ENCODE data around the gene SRSF10.
"Not testable (repeated sequence)": the region's sequence is repeated elsewhere in the genome, so short reads cannot be mapped to it uniquely, and the experiment has no call there.

Gene SRSF10

GRCh38 chr1:24012878-24013277, 32.8 kb upstream of the SRSF10 start:
- not testable (repeated sequence) for H3K27me3 ChIP-seq (ENCODE audit: control insufficient read depth in 1 of 2, insufficient read depth in 2 of 2, low read length in 2 of 2); H3K36me3 ChIP-seq (ENCODE audit: control insufficient read depth in 1 of 2, insufficient read depth in 2 of 2, low read length in 2 of 2); H3K4me3 ChIP-seq (ENCODE audit: low read depth in 1 of 2, low read length in 2 of 2); H3K9ac ChIP-seq (ENCODE audit: low read depth in 1 of 2, low read length in 2 of 2); H3K9me3 ChIP-seq (ENCODE audit: control insufficient read depth in 1 of 2, low read length in 2 of 2); H3K27ac ChIP-seq (ENCODE audit: low read depth, low read length)
- H3K4me1 ChIP-seq (ENCODE audit: control insufficient read depth in 1 of 2, insufficient read depth in 2 of 2, low read length in 2 of 2) = peaks cover 4 to 26% of the 10 kb centered on the region in 2 donors

GRCh38 chr1:24010650-24011049, 30.5 kb upstream of the SRSF10 start:
- Histone ChIP-seq H3K9ac (ENCODE audit: low read depth in 1 of 2, low read length in 2 of 2) (no peak overlapping the region), H3K4me1 (ENCODE audit: control insufficient read depth in 1 of 2, insufficient read depth in 2 of 2, low read length in 2 of 2) (peaks cover 4 to 15% of the 10 kb centered on the region in 2 donors), H3K27me3 (ENCODE audit: control insufficient read depth in 1 of 2, insufficient read depth in 2 of 2, low read length in 2 of 2) (no peaks in the 10 kb centered on the region), H3K9me3 (ENCODE audit: control insufficient read depth in 1 of 2, low read length in 2 of 2) (no peaks in the 10 kb centered on the region), H3K4me3 (ENCODE audit: low read depth in 1 of 2, low read length in 2 of 2) (no peak overlapping the region), H3K27ac (ENCODE audit: low read depth, low read length) (no peak overlapping the region), H3K36me3 (ENCODE audit: control insufficient read depth in 1 of 2, insufficient read depth in 2 of 2, low read length in 2 of 2) (no peaks in the 10 kb centered on the region)

GRCh38 chr1:24009406-24009805, 29.3 kb upstream of the SRSF10 start:
- H3K9me3 ChIP-seq (ENCODE audit: control insufficient read depth in 1 of 2, low read length in 2 of 2) = no peaks in the 10 kb centered on the region
- no peak overlapping the region for H3K9ac ChIP-seq (ENCODE audit: low read depth in 1 of 2, low read length in 2 of 2)
- no peak overlapping the region for H3K27ac ChIP-seq (ENCODE audit: low read depth, low read length)
- H3K36me3 ChIP-seq (ENCODE audit: control insufficient read depth in 1 of 2, insufficient read depth in 2 of 2, low read length in 2 of 2) = no peaks in the 10 kb centered on the region
- H3K27me3 ChIP-seq (ENCODE audit: control insufficient read depth in 1 of 2, insufficient read depth in 2 of 2, low read length in 2 of 2) = no peaks in the 10 kb centered on the region
- peaks cover 4 to 9% of the 10 kb centered on the region in 2 donors for H3K4me1 ChIP-seq (ENCODE audit: control insufficient read depth in 1 of 2, insufficient read depth in 2 of 2, low read length in 2 of 2)
- H3K4me3 ChIP-seq (ENCODE audit: low read depth in 1 of 2, low read length in 2 of 2) = no peak overlapping the region

- not testable (repeated sequence) for H3K9ac ChIP-seq (ENCODE audit: low read depth in 1 of 2, low read length in 2 of 2); H3K27ac ChIP-seq (ENCODE audit: low read depth, low read length); H3K4me1 ChIP-seq (ENCODE audit: control insufficient read depth in 1 of 2, insufficient read depth in 2 of 2, low read length in 2 of 2); H3K27me3 ChIP-seq (ENCODE audit: control insufficient read depth in 1 of 2, insufficient read depth in 2 of 2, low read length in 2 of 2); H3K36me3 ChIP-seq (ENCODE audit: control insufficient read depth in 1 of 2, insufficient read depth in 2 of 2, low read length in 2 of 2); H3K9me3 ChIP-seq (ENCODE audit: control insufficient read depth in 1 of 2, low read length in 2 of 2); H3K4me3 ChIP-seq (ENCODE audit: low read depth in 1 of 2, low read length in 2 of 2)
These were observed 28.6 kb upstream of the SRSF10 start for GRCh38 chr1:24008574-24009184.

GRCh38 chr1:24007079-24007478, 27.0 kb upstream of the SRSF10 start:
- H3K4me3 ChIP-seq (ENCODE audit: low read depth in 1 of 2, low read length in 2 of 2) = no peak overlapping the region
- H3K36me3 ChIP-seq (ENCODE audit: control insufficient read depth in 1 of 2, insufficient read depth in 2 of 2, low read length in 2 of 2) = no peaks in the 10 kb centered on the region
- H3K27ac ChIP-seq (ENCODE audit: low read depth, low read length) = no peak overlapping the region
- no peak overlapping the region for H3K9ac ChIP-seq (ENCODE audit: low read depth in 1 of 2, low read length in 2 of 2)
- H3K4me1 ChIP-seq (ENCODE audit: control insufficient read depth in 1 of 2, insufficient read depth in 2 of 2, low read length in 2 of 2) = peaks cover 4 to 9% of the 10 kb centered on the region in 2 donors
- no peaks in the 10 kb centered on the region for H3K27me3 ChIP-seq (ENCODE audit: control insufficient read depth in 1 of 2, insufficient read depth in 2 of 2, low read length in 2 of 2)
- no peaks in the 10 kb centered on the region for H3K9me3 ChIP-seq (ENCODE audit: control insufficient read depth in 1 of 2, low read length in 2 of 2)

GRCh38 chr1:24005163-24005562, 25.0 kb upstream of the SRSF10 start:
- Histone ChIP-seq H3K27me3 (ENCODE audit: control insufficient read depth in 1 of 2, insufficient read depth in 2 of 2, low read length in 2 of 2) (no peaks in the 10 kb centered on the region), H3K4me3 (ENCODE audit: low read depth in 1 of 2, low read length in 2 of 2) (no peak overlapping the region), H3K36me3 (ENCODE audit: control insufficient read depth in 1 of 2, insufficient read depth in 2 of 2, low read length in 2 of 2) (no peaks in the 10 kb centered on the region), H3K27ac (ENCODE audit: low read depth, low read length) (no peak overlapping the region), H3K9me3 (ENCODE audit: control insufficient read depth in 1 of 2, low read length in 2 of 2) (no peaks in the 10 kb centered on the region), H3K9ac (ENCODE audit: low read depth in 1 of 2, low read length in 2 of 2) (no peak overlapping the region), H3K4me1 (ENCODE audit: control insufficient read depth in 1 of 2, insufficient read depth in 2 of 2, low read length in 2 of 2) (peaks cover 0 to 3% of the 10 kb centered on the region in 2 donors)

GRCh38 chr1:24004132-24004531, 24.0 kb upstream of the SRSF10 start:
- H3K27ac ChIP-seq (ENCODE audit: low read depth, low read length) = no peak overlapping the region
- H3K9ac ChIP-seq (ENCODE audit: low read depth in 1 of 2, low read length in 2 of 2) = no peak overlapping the region
- no peaks in the 10 kb centered on the region for H3K27me3 ChIP-seq (ENCODE audit: control insufficient read depth in 1 of 2, insufficient read depth in 2 of 2, low read length in 2 of 2)
- no peaks in the 10 kb centered on the region for H3K36me3 ChIP-seq (ENCODE audit: control insufficient read depth in 1 of 2, insufficient read depth in 2 of 2, low read length in 2 of 2)
- H3K9me3 ChIP-seq (ENCODE audit: control insufficient read depth in 1 of 2, low read length in 2 of 2) = no peaks in the 10 kb centered on the region
- H3K4me1 ChIP-seq (ENCODE audit: control insufficient read depth in 1 of 2, insufficient read depth in 2 of 2, low read length in 2 of 2) = no peaks in the 10 kb centered on the region
- no peak overlapping the region for H3K4me3 ChIP-seq (ENCODE audit: low read depth in 1 of 2, low read length in 2 of 2)

- no peak overlapping the region for H3K27ac ChIP-seq (ENCODE audit: low read depth, low read length)
- H3K9ac ChIP-seq (ENCODE audit: low read depth in 1 of 2, low read length in 2 of 2) = no peak overlapping the region
- H3K27me3 ChIP-seq (ENCODE audit: control insufficient read depth in 1 of 2, insufficient read depth in 2 of 2, low read length in 2 of 2) = no peaks in the 10 kb centered on the region
- H3K4me1 ChIP-seq (ENCODE audit: control insufficient read depth in 1 of 2, insufficient read depth in 2 of 2, low read length in 2 of 2) = no peaks in the 10 kb centered on the region
- no peaks in the 10 kb centered on the region for H3K36me3 ChIP-seq (ENCODE audit: control insufficient read depth in 1 of 2, insufficient read depth in 2 of 2, low read length in 2 of 2)
- H3K4me3 ChIP-seq (ENCODE audit: low read depth in 1 of 2, low read length in 2 of 2) = no peak overlapping the region
- no peaks in the 10 kb centered on the region for H3K9me3 ChIP-seq (ENCODE audit: control insufficient read depth in 1 of 2, low read length in 2 of 2)
These were observed 23.3 kb upstream of the SRSF10 start for GRCh38 chr1:24003331-24003972.

- Histone ChIP-seq H3K9me3 (ENCODE audit: control insufficient read depth in 1 of 2, low read length in 2 of 2) (no peaks in the 10 kb centered on the region), H3K27me3 (ENCODE audit: control insufficient read depth in 1 of 2, insufficient read depth in 2 of 2, low read length in 2 of 2) (no peaks in the 10 kb centered on the region), H3K4me3 (ENCODE audit: low read depth in 1 of 2, low read length in 2 of 2) (no peak overlapping the region), H3K9ac (ENCODE audit: low read depth in 1 of 2, low read length in 2 of 2) (no peak overlapping the region), H3K27ac (ENCODE audit: low read depth, low read length) (no peak overlapping the region), H3K4me1 (ENCODE audit: control insufficient read depth in 1 of 2, insufficient read depth in 2 of 2, low read length in 2 of 2) (no peaks in the 10 kb centered on the region), H3K36me3 (ENCODE audit: control insufficient read depth in 1 of 2, insufficient read depth in 2 of 2, low read length in 2 of 2) (no peaks in the 10 kb centered on the region)
These were observed 22.6 kb upstream of the SRSF10 start for GRCh38 chr1:24002695-24003094.

- Histone ChIP-seq H3K4me3 (ENCODE audit: low read depth in 1 of 2, low read length in 2 of 2) (no peak overlapping the region), H3K36me3 (ENCODE audit: control insufficient read depth in 1 of 2, insufficient read depth in 2 of 2, low read length in 2 of 2) (no peaks in the 10 kb centered on the region), H3K27ac (ENCODE audit: low read depth, low read length) (no peak overlapping the region), H3K9ac (ENCODE audit: low read depth in 1 of 2, low read length in 2 of 2) (no peak overlapping the region), H3K9me3 (ENCODE audit: control insufficient read depth in 1 of 2, low read length in 2 of 2) (no peaks in the 10 kb centered on the region), H3K4me1 (ENCODE audit: control insufficient read depth in 1 of 2, insufficient read depth in 2 of 2, low read length in 2 of 2) (no peaks in the 10 kb centered on the region), H3K27me3 (ENCODE audit: control insufficient read depth in 1 of 2, insufficient read depth in 2 of 2, low read length in 2 of 2) (no peaks in the 10 kb centered on the region)
These were observed 19.1 kb upstream of the SRSF10 start for GRCh38 chr1:23999156-23999671.

All from duodenal mucosa (tissue), 2 donors.